Esophagus (tissue), 2 donors: Measurements from ENCODE around the gene CBX1. TPM values are rescaled to one million over a fixed set of nuclear protein-coding genes. Genes with fewer than 3 reads are reported as not detected.
A peak's percentile ranks its signal among the peaks of the same experiment; 100 is the strongest.

Experiments
- H3K27ac ChIP-seq, 2 donors: one replicate each; pipeline ENCODE4 v1.5.1; 2013; ENCODE audit warnings: low read depth in 2 of 2, mild to moderate bottlenecking in 2 of 2, inconsistent platforms in 1 of 2, low read length in 1 of 2, moderate library complexity in 1 of 2
- H3K27me3 ChIP-seq, 2 donors: one replicate each; pipeline ENCODE4 v1.6.1; 2013; ENCODE audit warnings: low read length in 2 of 2, control low read depth in 1 of 2, mild to moderate bottlenecking in 1 of 2; ENCODE audit not compliant: insufficient read depth in 2 of 2, control insufficient read depth in 1 of 2
- H3K36me3 ChIP-seq, 2 donors: one replicate each; pipeline ENCODE4 v1.6.1; 2013; ENCODE audit warnings: low read length in 1 of 2; ENCODE audit not compliant: control insufficient read depth in 2 of 2, insufficient read depth in 2 of 2
- H3K4me1 ChIP-seq, 2 donors: one replicate each; pipeline ENCODE4 v1.6.1; 2013; ENCODE audit warnings: low read length in 1 of 2; ENCODE audit not compliant: control insufficient read depth in 2 of 2, insufficient read depth in 2 of 2
- H3K4me3 ChIP-seq, 2 donors: one replicate each; pipeline ENCODE4 v1.5.1; 2013; ENCODE audit warnings: low read length in 2 of 2, mild to moderate bottlenecking in 2 of 2, low read depth in 1 of 2, moderate library complexity in 1 of 2
- H3K9me3 ChIP-seq, 2 donors: one replicate each; pipeline ENCODE4 v1.6.1; 2013; ENCODE audit warnings: mild to moderate bottlenecking in 2 of 2, low read depth in 1 of 2, low read length in 1 of 2, moderate library complexity in 1 of 2; ENCODE audit not compliant: control insufficient read depth in 2 of 2, insufficient read depth in 1 of 2
- WGBS, 2 donors: extraction: QIAGEN DNeasy Blood & Tissue Kit; methylation state at CpG; one replicate each; pipeline ENCODE4 v1.1.7; 2013; 5-methylcytosine and 5-hydroxymethylcytosine counted together
- polyA plus RNA-seq, 2 donors: library from polyadenylated mRNA; stranded (reverse); fragments of 200-250 nt; gene quantifications; one replicate each; pipeline ENCODE4 v1.2.3, GENCODE V29; 2013
- donor health status: healthy with polysubstance abuse.
- donor health status: Bipolar disorder and iron deficiency.

The CBX1 gene
- polyA plus RNA-seq, 2 donors = 16.4 to 29.9 TPM

DNA sequence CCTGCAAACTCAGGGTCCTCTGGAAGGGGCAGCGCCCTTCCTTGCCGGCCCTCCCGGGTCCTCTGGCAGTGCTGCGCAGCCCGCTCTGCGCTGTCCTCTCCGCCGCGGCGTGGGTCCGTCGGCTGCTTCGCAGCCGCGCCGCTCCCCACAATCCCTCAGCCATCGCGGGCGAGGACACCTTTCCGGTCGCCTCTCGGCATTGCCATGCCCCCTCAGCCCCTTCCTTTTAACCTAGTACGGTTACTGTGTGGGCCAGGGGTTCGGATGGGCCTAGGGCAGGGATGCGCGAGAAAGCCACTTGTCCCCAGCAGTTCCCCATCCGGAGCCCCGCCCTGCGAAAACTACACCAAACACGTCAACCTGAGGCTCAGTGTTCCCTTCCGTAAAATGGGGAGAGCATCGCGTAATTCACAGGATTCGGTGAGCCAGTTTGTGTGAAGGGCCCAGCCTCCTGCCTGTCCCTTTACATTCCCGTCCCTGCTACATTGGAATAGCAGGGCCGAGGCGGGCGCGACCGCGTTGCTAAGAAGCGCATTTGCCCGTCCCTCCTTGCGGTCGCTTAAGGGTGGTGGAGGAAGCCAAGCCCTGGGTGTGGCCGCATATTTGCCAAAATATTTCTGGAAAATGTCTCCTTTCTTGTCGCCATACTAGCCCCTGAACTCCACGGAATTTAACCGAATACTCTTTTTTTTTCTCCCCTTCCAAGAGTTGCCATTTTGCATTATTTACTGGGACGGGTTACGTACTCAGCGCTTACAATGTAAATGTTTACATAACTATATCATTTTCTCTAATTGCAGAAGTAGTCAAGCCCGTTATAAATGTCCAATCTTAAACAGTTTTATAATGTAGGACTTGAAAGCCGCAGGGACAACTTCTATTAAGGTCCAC is 76.9 kb downstream of the CBX1 start:
- Histone ChIP-seq H3K36me3 (no peaks in the 10 kb centered on the region), H3K9me3 (no peaks in the 10 kb centered on the region), H3K4me3 (peak overlapping the region; percentile 17 to 40), H3K4me1 (peaks cover 10 to 26% of the 10 kb centered on the region in 2 donors), H3K27ac (peak overlapping the region; percentile 71 to 78), H3K27me3 (no peaks in the 10 kb centered on the region)
- 0% methylated on average over 51 to 54 of the region's 54 CpGs for WGBS, 2 donors

DNA sequence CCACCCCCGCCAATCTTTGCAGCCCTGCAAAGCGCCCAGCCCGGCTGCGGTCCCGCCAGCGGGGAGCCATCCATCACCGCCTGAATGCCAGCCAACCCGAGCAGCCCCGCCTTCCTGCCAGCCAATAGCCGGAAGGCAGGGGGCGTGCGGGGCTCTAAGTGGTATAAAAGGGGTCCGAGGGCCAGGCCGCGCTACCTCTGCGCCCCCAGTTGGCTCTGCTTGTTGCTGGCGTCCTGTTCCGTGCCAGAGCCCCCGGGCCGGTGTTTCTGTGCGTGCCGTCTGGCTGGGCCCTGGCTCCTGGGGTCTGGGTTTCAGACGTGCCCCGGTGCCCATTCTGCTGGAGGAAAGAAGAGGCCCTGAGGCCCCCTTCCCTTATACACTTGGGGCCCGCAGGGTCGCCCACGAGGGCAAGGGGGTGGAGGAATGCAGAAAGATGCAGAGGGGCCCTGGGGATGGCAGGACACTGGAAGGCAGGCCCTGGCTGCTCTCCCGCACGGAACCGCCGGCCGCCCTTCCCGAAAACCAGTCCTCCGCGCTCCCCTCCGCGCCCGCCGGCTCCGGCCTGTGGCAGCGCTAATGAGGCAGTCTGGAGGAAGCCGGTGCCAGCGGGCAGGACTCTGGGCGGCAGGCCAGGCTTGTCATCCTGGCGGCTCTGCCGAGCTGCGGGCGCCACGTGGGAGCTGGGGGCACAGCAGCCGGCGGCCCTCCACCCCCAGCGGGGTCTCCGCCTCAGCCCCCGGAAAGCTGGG is 77.7 kb downstream of the CBX1 start:
- H3K4me1 ChIP-seq = peaks cover 10 to 26% of the 10 kb centered on the region in 2 donors
- no peaks in the 10 kb centered on the region for H3K27me3 ChIP-seq
- H3K4me3 ChIP-seq = peak overlapping the region; percentile 17 to 40
- WGBS, 2 donors = 0 to 1% methylated on average over 53 to 54 of the region's 54 CpGs
- no peaks in the 10 kb centered on the region for H3K9me3 ChIP-seq
- H3K36me3 ChIP-seq = no peaks in the 10 kb centered on the region
- H3K27ac ChIP-seq = peak overlapping the region; percentile 71 to 78

DNA sequence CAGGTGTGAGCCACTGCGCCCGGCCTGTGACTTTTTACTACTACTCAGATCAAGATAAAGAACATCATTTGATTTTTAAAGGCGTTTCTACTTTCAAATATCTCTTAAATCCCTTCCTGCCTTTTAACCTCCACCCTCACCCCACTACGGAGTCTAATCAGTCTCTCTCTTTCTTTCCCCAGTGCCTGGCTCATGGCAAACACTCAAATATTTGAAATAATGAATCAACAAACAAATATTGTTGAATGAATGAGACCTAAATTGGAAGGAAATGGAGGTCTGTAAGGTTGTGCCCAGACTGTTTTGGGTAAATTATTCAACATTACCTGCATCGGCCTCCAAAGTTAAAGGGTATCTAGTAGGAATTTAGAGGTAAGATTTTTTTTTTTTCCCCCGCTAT is 78.4 kb downstream of the CBX1 start:
- Histone ChIP-seq H3K27ac (no peak overlapping the region), H3K4me1 (peaks cover 10 to 26% of the 10 kb centered on the region in 2 donors), H3K9me3 (no peaks in the 10 kb centered on the region), H3K27me3 (no peaks in the 10 kb centered on the region), H3K4me3 (no peak overlapping the region), H3K36me3 (no peaks in the 10 kb centered on the region)
- WGBS, 2 donors = 44 to 48% methylated on average over 6 of the region's 6 CpGs

DNA sequence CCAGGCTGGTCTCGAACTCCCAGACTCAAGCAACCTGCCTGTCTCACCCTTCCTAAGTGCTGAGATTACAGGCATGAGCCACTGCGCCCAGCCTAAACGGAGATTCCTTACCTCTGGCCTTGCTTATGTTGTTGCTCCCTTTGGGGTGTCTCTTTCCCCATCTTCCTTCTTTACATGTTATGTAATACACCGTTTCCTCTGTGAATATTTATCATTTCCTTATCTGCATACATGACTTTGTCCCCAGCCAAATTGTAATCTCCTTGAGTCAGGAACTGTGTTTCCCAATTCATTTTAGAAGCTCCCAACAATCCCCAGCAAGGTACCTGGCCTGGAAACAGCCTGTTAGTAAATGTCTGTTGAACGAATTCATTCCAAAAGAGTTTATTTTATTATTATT is 79.3 kb downstream of the CBX1 start:
- H3K9me3 ChIP-seq = no peaks in the 10 kb centered on the region
- peaks cover 9 to 25% of the 10 kb centered on the region in 2 donors for H3K4me1 ChIP-seq
- no peaks in the 10 kb centered on the region for H3K36me3 ChIP-seq
- no peaks in the 10 kb centered on the region for H3K27me3 ChIP-seq
- no peak overlapping the region for H3K4me3 ChIP-seq
- H3K27ac ChIP-seq = no peak overlapping the region
- WGBS, 2 donors = 66 to 69% methylated on average over 5 of the region's 5 CpGs

Other genes with a start within 250 kb of the CBX1 start
- 10 to 100 TPM in 1 of 2 donors, 1 to 10 TPM in 1; 5.4 to 10.7 TPM for gene SP2, start 205.2 kb downstream of the CBX1 start, polyA plus RNA-seq
- 1 to 10 TPM; 9.5 to 9.6 TPM for gene PNPO, start 159.9 kb downstream of the CBX1 start, polyA plus RNA-seq
- 10 to 100 TPM in 1 of 2 donors, 1 to 10 TPM in 1; 8.8 to 15.2 TPM for gene PRR15L, start 143.6 kb downstream of the CBX1 start, polyA plus RNA-seq
- gene CDK5RAP3, start 130.4 kb downstream of the CBX1 start, polyA plus RNA-seq = 100 to 1,000 TPM; 103 to 217 TPM
- 10 to 100 TPM in 1 of 2 donors, 1 to 10 TPM in 1; 8.4 to 12.9 TPM for gene COPZ2, start 63.7 kb downstream of the CBX1 start, polyA plus RNA-seq
- 10 to 100 TPM; 39.4 to 45.7 TPM for gene NFE2L1, start 53.1 kb downstream of the CBX1 start, polyA plus RNA-seq
- 10 to 100 TPM; 11.5 to 17.0 TPM for gene SNX11, start 6.3 kb upstream of the CBX1 start, polyA plus RNA-seq